H1 (cell line): Measurements from ENCODE around the gene PKIB. TPM values are rescaled to one million over a fixed set of nuclear protein-coding genes. Genes with fewer than 3 reads are reported as not detected.

Source experiments
- BCL11A ChIP-seq, 2 experiments: IDR thresholded peaks; one replicate each; pipeline ENCODE4 v1.6.1; 2011; ENCODE audit warnings: low read depth in 2 of 2, low read length in 2 of 2, mild to moderate bottlenecking in 2 of 2
- CBX5 ChIP-seq: fragments of 300-800, 300-1000 bp; sonication (generic); IDR thresholded peaks from 2 replicates; pipeline ENCODE4 v1.7.1; 2016; ENCODE audit warnings: antibody characterized with exemption, low read length, low read depth
- GABPA ChIP-seq: IDR thresholded peaks from 2 replicates; pipeline ENCODE4 v1.6.1; 2011; ENCODE audit warnings: mild to moderate bottlenecking, low read length, moderate library complexity, borderline replicate concordance; ENCODE audit not compliant: insufficient read depth
- GTF2F1 ChIP-seq: IDR thresholded peaks from 2 replicates; pipeline ENCODE4 v1.6.1; 2012; ENCODE audit warnings: low read depth, low read length, improper control_type of control experiment, borderline replicate concordance
- POU5F1 ChIP-seq: IDR thresholded peaks from 2 replicates; pipeline ENCODE4 v1.6.1; 2011; ENCODE audit warnings: low read depth, mild to moderate bottlenecking, low read length, moderate library complexity
- RAD21 ChIP-seq, 2 experiments: IDR thresholded peaks in 1 of 2; conservative IDR thresholded peaks in 1 of 2; 2 replicates each; pipeline ENCODE4 v1.6.1; 2011; ENCODE audit warnings: low read depth in 2 of 2, low read length in 2 of 2, improper control_type of control experiment in 1 of 2, inconsistent platforms in 1 of 2, mild to moderate bottlenecking in 1 of 2, moderate library complexity in 1 of 2
- RFX5 ChIP-seq: IDR thresholded peaks from 2 replicates; pipeline ENCODE4 v1.6.1; 2011; ENCODE audit warnings: low read depth, low read length, improper control_type of control experiment, borderline replicate concordance
- RXRA ChIP-seq: IDR thresholded peaks from 2 replicates; pipeline ENCODE4 v1.6.1; 2011; ENCODE audit warnings: low read depth, mild to moderate bottlenecking, low read length, moderate library complexity; ENCODE audit not compliant: insufficient read depth
- polyA plus RNA-seq, 7 experiments: library from polyadenylated mRNA; depleted of rRNA in 3 of 7; stranded (reverse) in 5 of 7; unstranded in 2 of 7; fragments of >200 nt in 5 of 7; fragments of 200-250 nt in 2 of 7; gene quantifications; 1 replicate in 5 of 7; 2 replicates in 1 of 7; 4 replicates in 1 of 7; pipeline versions ENCODE4 v1.2.1 to v1.2.3, GENCODE V29; 2011 to 2013; ENCODE audit warnings: missing spikeins in 2 of 7, mixed read lengths in 2 of 7
- total RNA-seq: library from RNA; stranded (reverse); fragmentation: NEBNext Ultra II Directional; extraction: Animal tissue kit (Norgen Biotek cat#: 25700); gene quantifications from 2 replicates; pipeline ENCODE4 v1.2.1, GENCODE V29; 2021
- TF ChIP-seq, protein P1 (sequence below): IDR thresholded peaks from 2 replicates; pipeline ENCODE4 v1.6.1; 2012; ENCODE audit warnings: inconsistent platforms

Gene PKIB
- total and polyA plus RNA-seq, 2 of the 8 experiments (the other 6 are each of a cell fraction or from before 2014, with no cell fraction given): 13.5 to 73.3 TPM

GRCh38 chr6:122694075-122694474 lies 83.9 kb downstream of the PKIB start (continued):
- TF ChIP-seq RAD21 (IDR thresholded peaks at IDR 0.05 in 1 of 2, conservative IDR thresholded peaks at IDR 0.05 in 1 of 2; ENCODE audit: low read depth in 2 of 2, low read length in 2 of 2): no peak
- TF ChIP-seq, protein P1, sequence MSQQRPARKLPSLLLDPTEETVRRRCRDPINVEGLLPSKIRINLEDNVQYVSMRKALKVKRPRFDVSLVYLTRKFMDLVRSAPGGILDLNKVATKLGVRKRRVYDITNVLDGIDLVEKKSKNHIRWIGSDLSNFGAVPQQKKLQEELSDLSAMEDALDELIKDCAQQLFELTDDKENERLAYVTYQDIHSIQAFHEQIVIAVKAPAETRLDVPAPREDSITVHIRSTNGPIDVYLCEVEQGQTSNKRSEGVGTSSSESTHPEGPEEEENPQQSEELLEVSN: no peak
- no peak for TF ChIP-seq CBX5
- no peak for TF ChIP-seq BCL11A (IDR thresholded peaks at IDR 0.05; ENCODE audit: low read depth in 2 of 2, low read length in 2 of 2)
- TF ChIP-seq POU5F1: no peak
- no peak for TF ChIP-seq GTF2F1
- no peak for TF ChIP-seq GABPA
- TF ChIP-seq RFX5: no peak
- no peak for TF ChIP-seq RXRA
